NB4 (cell line): ENCODE results near the gene POC1A.

Source experiments
- CTCF ChIP-seq: IDR thresholded peaks from one replicate; pipeline ENCODE4 v1.5.1; 2012; ENCODE audit warnings: low read depth, low read length
- MAX ChIP-seq: IDR thresholded peaks from 2 replicates; pipeline ENCODE4 v1.6.1; 2011; ENCODE audit warnings: low read depth, low read length
- MYC ChIP-seq: IDR thresholded peaks from 2 replicates; pipeline ENCODE4 v1.6.1; 2011; ENCODE audit warnings: low read depth, low read length
- POLR2A ChIP-seq: IDR thresholded peaks from 2 replicates; pipeline ENCODE4 v1.6.1; 2011; ENCODE audit warnings: mild to moderate bottlenecking; ENCODE audit not compliant: insufficient read length; ENCODE audit errors: extremely low read depth

GRCh38 chr3:52177701-52178042, 23.4 kb upstream of the POC1A start:
- TF ChIP-seq CTCF, result no peak
- no peak for TF ChIP-seq MYC
- TF ChIP-seq POLR2A, result no peak
- TF ChIP-seq MAX, result no peak
